ENCODE results near the gene NPIPB6.

- TF ChIP-seq CTCF (IDR thresholded peaks at IDR 0.05) (no peak), POLR2A (IDR thresholded peaks at IDR 0.05) (no peak)
Measured at GRCh38 chr16:28301620-28302019, 61.7 kb downstream of the NPIPB6 start.

Measured in heart left ventricle (tissue), 13 donors.